NCI-H1694 (cell line): ENCODE measurements around the gene ABCC2.
"Not testable (repeated sequence)": the region's sequence is repeated elsewhere in the genome, so short reads cannot be mapped to it uniquely, and the experiment has no call there.

Experiments used
- DNase-seq: peaks from one replicate; lab custom pipeline; 2025; lab: John Stamatoyannopoulos, UW

The ABCC2 gene

DNA sequence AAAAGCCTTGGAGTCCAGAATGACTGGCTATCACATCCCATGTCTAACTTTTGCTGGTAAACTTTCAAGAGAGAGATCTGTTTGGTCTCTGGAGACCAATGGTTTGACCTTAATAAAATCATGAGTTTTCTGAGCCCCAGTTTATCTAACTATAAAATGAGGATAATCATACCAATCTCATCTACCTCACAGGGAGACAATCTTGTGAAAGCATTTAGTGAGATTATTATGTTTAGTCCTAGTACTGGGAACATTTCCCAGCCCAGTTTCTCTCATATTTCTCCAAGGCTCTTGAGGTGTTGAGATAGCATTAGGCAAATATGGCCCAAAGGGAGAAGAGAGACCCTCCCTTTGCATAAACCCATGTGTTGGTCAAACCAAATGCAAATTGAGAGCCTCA lies 25.8 kb downstream of the ABCC2 start:
- DNase-seq = no peak

DNA sequence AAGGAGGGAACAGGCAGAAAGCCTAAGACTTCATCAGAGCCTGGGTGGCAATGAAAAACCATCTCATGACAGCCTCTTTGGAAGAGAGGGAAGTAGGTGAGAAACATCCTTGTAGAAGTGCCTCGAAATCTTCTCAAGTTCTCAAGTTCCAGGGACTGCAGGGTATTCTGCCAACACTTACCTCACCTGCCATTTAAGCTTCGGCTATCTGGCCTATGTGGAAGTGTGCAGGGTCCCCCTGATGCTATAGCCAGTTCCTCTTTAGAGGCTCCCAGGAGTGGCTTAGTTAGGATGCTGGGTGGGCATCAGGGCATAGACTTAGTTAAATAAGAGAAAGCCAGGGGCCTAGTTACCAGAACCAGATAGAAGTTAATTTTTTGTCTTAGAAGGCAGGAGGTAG lies 27.0 kb downstream of the ABCC2 start:
- DNase-seq = no peak

DNA sequence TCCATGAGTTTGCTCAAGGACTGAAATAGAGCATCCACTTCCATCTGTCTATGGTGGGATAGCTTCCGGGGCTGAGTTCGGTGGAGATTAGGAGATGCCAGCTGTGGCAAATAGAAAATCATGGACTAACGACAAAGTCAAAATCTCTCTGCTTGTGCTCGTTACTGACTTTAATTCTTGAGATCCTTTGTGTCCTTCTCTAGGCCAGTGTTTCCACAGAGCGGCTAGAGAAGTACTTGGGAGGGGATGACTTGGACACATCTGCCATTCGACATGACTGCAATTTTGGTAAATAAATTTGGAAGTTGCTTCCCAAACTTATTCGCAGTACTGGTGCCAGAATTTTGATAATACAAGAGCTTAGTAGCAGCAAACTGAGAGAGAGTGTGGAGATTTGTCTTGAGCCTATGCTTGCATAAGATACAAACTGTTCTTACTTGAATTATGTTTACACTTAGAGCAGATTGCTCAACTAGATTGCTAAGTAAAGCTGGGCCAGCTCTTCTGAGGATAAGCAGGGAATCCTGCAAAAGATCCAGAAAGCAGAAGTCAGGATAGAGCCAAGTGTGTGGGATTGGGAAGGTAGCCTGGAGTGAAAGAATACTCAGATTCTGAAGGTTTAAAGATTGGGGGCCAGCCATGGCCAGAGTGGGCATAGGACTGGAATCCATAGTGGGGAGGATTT lies 27.6 kb downstream of the ABCC2 start:
- DNase-seq = no peak

DNA sequence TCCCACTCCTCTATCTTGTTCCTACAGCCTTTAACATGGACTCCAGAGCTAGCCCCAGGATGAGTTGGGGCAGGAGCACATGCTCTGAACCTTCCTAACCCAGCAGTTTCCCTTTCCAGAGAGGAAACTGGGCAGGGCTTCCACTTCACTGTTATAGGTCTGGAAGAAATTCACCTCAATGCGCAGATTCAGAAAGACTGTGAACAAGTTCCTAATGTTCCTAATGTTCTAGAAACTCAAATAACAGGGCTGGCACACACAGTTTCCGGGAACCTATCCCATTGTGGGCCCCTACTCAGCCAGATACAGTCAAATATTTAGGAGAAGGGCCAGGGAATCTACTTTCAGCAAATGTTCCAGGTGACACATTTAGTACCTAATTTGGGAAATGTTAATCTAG lies 29.7 kb downstream of the ABCC2 start:
- DNase-seq = no peak

DNA sequence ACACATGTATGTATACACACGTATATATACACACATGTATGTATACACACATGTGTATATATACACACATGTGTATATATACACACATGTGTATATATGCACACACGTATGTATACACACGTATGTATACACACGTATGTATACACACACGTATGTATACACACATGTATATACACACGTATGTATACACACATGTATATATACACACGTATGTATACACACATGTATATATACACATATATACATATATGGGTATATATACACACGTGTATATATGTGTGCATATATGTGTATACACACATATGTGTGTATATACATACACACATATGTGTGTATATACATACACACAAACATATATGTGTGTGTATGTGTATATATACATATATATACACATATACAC lies 31.7 kb downstream of the ABCC2 start:
- DNase-seq = no peak

DNA sequence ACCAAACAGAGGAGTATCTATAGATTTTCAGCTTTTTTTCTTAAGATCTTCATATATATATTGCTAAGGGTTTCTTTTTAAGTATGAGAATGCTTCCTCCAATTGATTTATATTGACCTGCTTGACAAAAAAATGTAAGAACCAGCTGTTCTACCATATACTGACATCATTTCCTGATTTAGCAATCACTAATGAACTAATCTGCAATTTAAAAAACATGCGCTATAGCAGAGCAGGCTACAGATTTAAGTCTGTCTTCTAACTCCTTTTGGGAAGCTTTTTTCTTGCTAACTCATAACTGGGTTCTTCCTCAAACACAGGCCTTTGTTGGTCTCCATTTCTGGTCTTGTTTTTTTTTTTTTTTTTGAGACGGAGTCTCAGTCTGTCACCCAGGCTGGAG lies 33.2 kb downstream of the ABCC2 start:
- DNase-seq = no peak

DNA sequence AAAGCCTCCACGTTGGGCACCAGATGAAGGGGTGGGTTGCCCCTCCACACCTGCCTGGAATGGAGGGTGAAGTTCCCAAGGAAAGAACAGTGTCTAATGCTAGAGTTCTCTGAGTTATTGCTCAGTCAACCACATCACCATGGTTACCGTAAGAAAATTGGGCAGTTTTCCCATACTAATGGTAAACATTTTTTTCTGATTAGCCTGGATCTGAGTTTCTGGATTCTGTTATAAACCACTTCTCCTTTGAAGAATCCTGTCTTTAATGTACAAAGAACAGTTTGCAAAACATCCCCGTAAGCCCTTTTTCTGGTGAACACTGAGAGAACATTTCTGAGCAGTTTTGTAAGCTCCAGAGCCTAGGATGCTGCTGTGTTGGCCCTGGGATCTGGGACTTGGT lies 45.5 kb downstream of the ABCC2 start:
- DNase-seq = no peak

DNA sequence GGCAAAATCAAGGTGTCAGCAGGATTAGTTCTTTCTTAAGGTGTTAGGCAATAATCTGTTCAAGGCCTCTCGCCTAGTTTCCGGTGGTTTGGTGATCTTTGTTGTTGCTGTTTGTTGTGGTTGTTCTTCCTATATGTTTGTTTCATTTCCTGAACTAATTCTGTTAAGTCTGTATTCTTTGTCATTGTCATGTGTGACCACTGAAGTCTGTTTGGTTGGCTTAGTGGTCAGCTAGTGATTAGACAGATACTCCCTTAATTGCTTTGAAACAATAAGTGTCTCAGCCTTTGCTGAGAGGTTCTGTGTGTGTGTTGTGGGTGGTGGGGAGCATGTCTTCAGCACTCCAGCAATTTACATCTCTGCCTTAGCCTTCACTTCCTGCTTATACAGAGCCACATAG lies 46.0 kb downstream of the ABCC2 start:
- DNase-seq = no peak

DNA sequence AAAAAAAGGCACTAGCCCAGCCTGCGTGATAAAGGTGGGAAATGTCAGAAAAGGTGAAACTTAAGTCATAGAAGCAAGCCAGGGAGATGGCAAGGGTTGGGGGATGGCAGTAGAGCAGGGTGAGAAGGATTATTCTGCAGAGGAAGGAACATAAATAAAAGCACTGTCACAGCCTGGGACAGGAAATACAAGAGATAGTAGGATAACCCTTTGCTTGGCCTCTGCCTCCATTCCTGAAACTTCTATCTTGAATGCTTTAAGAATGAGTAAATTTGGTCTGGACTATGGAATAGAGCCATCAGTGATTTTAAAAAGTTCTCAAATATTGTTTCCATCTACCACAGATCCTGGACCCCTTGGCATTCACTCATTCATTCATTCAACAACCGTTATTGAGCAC lies 50.0 kb downstream of the ABCC2 start:
- no peak for DNase-seq

DNA sequence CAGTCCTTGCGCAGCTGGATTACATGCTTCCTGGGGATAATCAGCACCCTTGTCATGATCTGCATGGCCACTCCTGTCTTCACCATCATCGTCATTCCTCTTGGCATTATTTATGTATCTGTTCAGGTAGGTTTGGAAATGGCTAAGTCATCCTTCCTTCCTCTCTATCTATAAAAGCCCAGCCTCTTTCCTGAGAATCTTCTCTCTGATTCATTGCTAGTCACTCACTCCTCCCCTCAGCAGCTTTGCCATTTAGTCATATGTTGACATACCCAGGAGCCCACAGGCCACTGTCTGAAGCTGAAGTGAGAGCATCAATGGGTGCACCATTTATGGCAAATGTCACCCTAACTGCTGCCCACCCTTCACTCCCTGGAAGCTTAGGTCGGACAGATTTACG lies 52.0 kb downstream of the ABCC2 start:
- DNase-seq = no peak

DNA sequence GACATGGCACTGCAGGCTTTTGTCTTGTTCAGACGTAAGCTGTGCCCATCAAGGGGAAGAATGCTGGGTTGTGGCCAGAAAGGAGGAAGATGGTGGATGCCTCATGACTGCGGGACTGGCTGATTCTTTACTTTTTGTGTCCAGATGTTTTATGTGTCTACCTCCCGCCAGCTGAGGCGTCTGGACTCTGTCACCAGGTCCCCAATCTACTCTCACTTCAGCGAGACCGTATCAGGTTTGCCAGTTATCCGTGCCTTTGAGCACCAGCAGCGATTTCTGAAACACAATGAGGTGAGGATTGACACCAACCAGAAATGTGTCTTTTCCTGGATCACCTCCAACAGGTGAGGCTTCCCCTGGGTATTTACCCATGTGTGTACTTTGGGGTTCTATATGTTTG lies 53.5 kb downstream of the ABCC2 start:
- no peak for DNase-seq

DNA sequence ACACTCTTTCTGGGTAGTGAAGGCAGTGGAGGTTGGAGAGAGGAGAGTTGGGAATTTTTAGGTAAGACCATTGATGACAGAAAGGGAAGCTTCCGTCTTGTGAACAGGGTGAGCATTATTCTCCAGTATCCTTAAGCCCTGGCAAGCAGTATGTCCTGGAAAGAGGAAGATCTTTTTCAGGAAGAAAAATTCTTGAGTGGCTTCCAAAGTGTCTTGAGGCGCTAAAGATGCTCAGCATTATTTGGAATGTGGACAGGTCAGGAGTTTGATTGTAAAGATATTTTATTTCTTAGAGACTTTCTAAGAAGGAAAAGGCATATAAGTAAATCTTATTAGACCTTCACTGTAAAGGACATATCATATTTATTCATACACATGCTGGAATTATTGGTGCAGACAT lies 54.3 kb downstream of the ABCC2 start:
- no peak for DNase-seq

DNA sequence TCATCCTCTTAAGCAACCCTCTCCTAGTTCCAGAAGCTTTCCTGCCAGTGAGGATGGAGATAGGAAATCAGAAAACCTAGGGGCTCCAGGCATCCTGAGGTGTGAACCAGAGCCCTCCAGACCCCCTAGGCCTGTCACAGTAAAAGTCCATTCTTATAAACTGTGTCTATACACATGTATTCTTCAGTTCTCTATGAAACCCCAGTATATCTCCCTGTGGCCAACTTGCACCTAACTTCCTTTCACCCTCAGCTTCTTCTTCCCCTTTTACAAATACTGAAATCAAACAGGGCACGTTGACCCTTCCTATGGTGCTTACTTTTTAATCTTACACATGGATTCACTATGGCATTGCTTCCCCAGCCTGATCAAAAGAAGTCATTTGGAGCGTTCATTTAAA lies 58.4 kb downstream of the ABCC2 start:
- DNase-seq = not testable (repeated sequence)

DNA sequence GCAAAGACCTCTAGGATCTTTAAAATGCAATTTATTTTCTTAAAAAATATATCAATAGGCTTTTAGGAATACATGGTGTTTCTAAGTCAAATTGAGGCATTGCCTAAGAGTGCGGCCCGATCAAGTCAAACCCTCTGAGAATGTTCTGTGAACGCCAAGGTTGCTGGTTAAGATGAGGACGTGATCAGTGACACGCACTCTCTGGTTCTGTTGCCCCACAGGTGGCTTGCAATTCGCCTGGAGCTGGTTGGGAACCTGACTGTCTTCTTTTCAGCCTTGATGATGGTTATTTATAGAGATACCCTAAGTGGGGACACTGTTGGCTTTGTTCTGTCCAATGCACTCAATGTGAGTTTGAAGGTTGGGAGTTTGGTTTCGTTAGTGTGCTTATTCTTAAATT lies 59.3 kb downstream of the ABCC2 start:
- DNase-seq = no peak

DNA sequence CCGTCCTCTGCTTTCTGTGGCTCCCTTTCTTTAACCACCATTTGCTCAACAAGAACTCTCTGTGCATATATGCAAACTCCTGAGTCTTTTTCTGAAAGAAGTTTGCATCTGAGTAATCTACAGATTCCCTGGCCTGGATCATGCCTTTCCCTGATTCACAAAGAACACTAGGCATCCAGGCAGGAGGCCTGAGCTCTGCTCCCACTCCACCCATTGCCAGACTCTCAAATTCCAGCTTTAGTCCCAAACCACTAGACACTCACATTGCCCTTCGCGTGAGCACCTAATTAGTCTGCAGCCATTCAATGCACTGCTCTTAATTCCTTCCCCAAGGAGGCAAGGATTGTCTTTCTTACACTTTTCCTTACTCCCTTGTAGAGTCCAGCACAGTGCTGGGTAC lies 60.9 kb downstream of the ABCC2 start:
- no peak for DNase-seq

DNA sequence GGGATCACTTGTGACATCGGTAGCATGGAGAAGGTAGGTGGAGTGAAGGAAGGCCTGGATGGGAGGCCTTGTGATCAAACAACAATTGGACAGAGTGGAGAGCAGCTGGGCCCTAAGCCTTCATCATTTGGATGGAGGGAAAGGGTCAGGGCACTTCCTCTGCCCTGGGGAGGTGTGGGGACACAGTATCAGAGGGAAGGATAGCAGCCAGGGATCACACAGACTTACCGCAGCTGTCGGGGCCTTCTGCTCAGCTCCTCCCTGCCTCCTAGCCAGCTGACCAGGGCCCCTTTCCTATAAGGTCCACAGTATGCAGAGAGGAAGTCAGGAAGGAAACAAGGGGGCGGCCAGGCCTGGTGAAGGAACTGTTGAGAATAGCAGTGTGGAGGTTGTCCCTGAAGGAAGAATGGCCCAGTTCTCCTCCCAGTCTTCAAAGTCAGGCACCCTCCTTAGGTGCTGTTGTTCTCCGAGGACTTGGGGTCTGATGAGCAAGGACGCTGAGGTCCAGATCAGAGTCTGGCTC lies 62.1 kb downstream of the ABCC2 start:
- no peak for DNase-seq

DNA sequence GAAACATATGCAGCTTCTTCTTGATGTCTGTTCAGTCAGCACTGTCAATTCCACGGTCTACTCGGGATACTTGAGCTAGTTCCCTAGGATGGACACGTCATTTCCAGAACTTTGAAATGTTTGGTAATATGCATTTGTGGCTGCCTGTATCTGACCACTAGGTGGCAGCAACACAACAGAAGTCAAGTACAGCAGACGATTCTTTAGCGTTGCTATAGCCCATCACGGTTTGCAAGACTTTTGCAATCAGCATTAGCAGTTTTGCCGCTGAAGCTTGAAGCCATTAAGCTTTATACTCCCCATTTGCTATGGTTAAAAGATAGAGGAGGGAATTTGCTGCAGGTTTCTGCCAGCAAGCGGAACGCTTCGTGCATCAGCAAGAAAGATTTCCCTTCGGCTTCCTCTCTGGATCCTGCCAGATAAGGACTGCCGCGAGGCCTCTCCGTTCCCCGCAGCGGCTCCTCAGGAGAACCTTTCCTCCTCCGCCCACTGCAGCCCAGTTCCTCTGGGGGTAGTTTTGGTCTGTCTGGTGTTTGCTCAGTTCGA lies 63.5 kb downstream of the ABCC2 start:
- DNase-seq = peak; percentile 62

DNA sequence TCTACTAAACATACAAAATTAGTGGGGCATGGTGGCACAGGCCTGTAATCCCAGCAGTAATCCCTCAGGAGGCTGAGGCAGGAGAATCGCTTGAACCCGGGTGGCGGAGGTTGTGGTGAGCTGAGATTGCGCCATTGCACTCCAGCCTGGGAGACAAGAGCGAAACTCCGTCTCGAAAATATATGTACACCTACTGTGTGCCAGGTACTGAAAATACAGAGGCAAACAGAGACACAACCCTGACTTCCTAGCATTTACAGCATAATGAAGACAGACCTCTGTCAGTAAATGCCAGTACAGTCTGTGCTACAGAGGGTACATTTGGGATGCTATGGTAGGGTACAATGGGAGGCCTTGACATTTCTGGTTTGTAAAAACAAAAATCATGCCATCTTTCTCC lies 66.6 kb downstream of the ABCC2 start:
- no peak for DNase-seq

DNA sequence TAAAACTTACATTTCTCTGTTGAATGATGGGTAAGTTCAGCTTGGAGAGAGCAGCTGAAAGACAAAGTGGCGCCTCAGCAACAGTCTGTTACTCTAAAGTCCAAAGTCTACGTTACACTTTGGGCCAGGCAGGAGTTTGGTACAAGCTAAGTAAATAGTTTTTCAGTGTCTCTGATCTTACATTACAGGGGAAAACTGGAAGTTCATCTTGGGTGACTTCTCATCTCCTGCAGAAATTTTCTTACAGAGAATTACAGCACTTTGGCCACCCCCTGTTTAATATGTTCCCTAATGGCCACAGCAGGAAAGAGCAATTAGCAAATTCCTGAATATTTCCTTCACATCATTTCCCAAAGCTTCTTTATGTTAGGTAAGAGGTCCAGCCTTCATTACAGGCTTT lies 67.1 kb downstream of the ABCC2 start:
- DNase-seq = no peak

DNA sequence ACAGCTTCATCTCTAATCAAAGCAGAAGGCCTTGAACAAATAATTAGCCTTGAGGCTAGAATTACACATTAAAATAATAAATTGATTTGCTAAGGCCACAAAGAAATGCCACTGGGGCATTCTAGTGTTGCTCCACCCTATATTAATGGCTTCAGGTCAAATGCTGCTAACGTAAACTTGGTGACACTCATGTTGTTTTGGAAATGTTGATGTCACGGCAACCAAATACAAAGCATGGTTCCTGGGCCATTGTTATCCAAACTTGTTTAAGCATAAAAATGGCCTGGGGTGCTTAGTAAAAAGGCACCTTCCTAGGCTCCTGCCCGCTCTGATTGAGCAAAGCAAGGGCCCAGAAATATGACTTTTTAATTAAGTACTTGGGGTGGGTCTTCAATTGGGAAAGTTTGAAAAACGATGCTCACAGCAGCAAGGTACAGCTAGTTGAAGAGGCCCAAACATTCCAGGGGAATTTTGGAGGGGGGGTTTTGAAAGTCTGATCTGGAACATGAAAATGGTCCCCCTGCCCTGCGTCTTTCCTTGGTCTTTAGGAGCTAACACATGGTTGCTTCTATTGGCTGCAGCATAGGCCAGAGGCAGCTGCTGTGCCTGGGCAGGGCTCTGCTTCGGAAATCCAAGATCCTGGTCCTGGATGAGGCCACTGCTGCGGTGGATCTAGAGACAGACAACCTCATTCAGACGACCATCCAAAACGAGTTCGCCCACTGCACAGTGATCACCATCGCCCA lies 67.8 kb downstream of the ABCC2 start:
- no peak for DNase-seq

DNA sequence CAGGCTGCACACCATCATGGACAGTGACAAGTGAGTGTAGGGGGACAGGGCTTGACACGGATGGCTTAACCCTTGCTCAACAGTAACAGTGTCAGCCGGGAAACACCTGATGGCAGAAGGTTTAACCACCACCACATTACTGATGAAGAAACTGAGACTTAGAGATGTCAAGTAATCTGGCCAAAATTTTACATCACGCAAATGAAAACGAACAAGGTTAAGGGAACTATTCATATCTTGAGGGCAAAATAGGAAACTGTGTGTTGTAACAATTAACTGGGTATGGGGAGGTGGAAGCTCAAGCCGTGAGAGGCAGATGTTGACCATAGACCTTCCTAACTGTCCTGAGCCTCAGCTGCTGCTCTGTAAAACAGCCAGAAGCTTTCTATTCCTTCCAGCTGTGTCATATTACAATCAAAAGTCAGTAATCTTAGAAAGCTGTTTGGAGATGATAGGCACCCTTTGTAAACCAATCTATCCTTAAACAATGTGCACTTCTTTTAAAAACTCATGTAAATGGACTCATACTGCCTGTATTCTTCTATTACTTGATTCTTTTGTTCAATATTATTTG lies 68.4 kb downstream of the ABCC2 start:
- no peak for DNase-seq

DNA sequence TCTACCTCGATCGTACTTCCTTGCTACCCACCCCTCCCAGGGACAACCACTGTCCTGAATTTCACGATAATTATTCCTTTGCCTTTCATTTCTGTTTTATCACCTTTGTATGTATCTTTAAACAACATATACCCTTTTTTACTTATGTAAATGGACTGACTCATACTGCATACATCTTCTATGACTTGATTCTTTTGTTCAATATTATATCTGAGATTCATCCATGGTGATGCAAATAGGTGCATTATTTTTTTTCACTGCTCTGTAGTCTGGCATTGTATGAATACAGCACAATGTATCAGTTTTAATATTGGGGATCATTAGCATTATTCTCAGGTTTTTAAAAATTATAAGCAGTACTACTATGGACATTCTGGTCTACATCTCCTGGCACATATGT lies 69.4 kb downstream of the ABCC2 start:
- no peak for DNase-seq
